HUDEP-2 (cell line): ENCODE measurements around the gene SEPHS1.

Experiments
- DNase-seq, 76 experiments: peaks; one replicate each; lab custom pipeline; 2025; ENCODE audit not compliant: unreplicated experiment in 76 of 76; lab: John Stamatoyannopoulos, UW

SEPHS1 gene

GRCh38 chr10:13365831-13366230 is 17.7 kb upstream of the SEPHS1 start:
- no peak for DNase-seq

GRCh38 chr10:13365243-13365642 is 17.1 kb upstream of the SEPHS1 start:
- no peak for DNase-seq

GRCh38 chr10:13360587-13360986 is 12.5 kb upstream of the SEPHS1 start:
- no peak for DNase-seq

GRCh38 chr10:13356392-13356791 is 8.3 kb upstream of the SEPHS1 start:
- no peak for DNase-seq

GRCh38 chr10:13354783-13355182 is 6.7 kb upstream of the SEPHS1 start:
- DNase-seq: no peak

GRCh38 chr10:13352519-13352918 is 4.4 kb upstream of the SEPHS1 start:
- DNase-seq: peak in 13 of 76 experiments; percentile 2 to 51 (median 12)

GRCh38 chr10:13351340-13351915 is 3.3 kb upstream of the SEPHS1 start:
- DNase-seq: no peak

GRCh38 chr10:13349463-13350274 is 1.6 kb upstream of the SEPHS1 start:
- peak in 1 of 76 experiments; percentile 2 for DNase-seq

GRCh38 chr10:13347500-13348156 is 465 bp downstream of the SEPHS1 start:
- peak in 61 of 76 experiments; percentile 11 to 76 (median 56) for DNase-seq

- DNase-seq: peak in 4 of 76 experiments; percentile 20 to 36 (median 30)
Observed at GRCh38 chr10:13347043-13347499, 1.0 kb downstream of the SEPHS1 start.

- DNase-seq: no peak
Observed at GRCh38 chr10:13346283-13347042, 1.6 kb downstream of the SEPHS1 start.

GRCh38 chr10:13340626-13341376 is 7.3 kb downstream of the SEPHS1 start:
- no peak for DNase-seq

- no peak for DNase-seq
Observed at GRCh38 chr10:13340068-13340467, 8.0 kb downstream of the SEPHS1 start.

GRCh38 chr10:13338390-13339110 is 9.5 kb downstream of the SEPHS1 start:
- DNase-seq: no peak

- DNase-seq: no peak
Observed at GRCh38 chr10:13337827-13338196, 10.3 kb downstream of the SEPHS1 start.

GRCh38 chr10:13337128-13337826 is 10.8 kb downstream of the SEPHS1 start:
- DNase-seq: no peak

GRCh38 chr10:13335881-13336280 is 12.2 kb downstream of the SEPHS1 start:
- DNase-seq: no peak

- DNase-seq: no peak
Observed at GRCh38 chr10:13334556-13334955, 13.5 kb downstream of the SEPHS1 start.

- DNase-seq: no peak
Observed at GRCh38 chr10:13331646-13332045, 16.4 kb downstream of the SEPHS1 start.
